ENCODE results near the gene GGT1.
"Not testable (repeated sequence)": the region's sequence is repeated elsewhere in the genome, so short reads cannot be mapped to it uniquely, and the experiment has no call there.

Gene GGT1

GRCh38 chr22:24583221-24584165, 19.5 kb upstream of the GGT1 start:
- in situ Hi-C loops (cut with MboI; ENCODE audit: low pct_unique_long_range_greater_than_20kb, low sequenced_read_pairs), result no loop called here
- no peak for DNase-seq

- in situ Hi-C loops (cut with MboI; ENCODE audit: low pct_unique_long_range_greater_than_20kb, low sequenced_read_pairs), result no loop called here
- DNase-seq, result no peak
Measured at GRCh38 chr22:24584166-24584790, 18.7 kb upstream of the GGT1 start.

GRCh38 chr22:24584871-24585411, 18.1 kb upstream of the GGT1 start:
- no peak for DNase-seq
- in situ Hi-C loops (cut with MboI; ENCODE audit: low pct_unique_long_range_greater_than_20kb, low sequenced_read_pairs), result no loop called here

GRCh38 chr22:24585461-24585860, 17.5 kb upstream of the GGT1 start:
- in situ Hi-C loops (cut with MboI; ENCODE audit: low pct_unique_long_range_greater_than_20kb, low sequenced_read_pairs), result no loop called here
- DNase-seq, result no peak

- in situ Hi-C loops (cut with MboI; ENCODE audit: low pct_unique_long_range_greater_than_20kb, low sequenced_read_pairs), result no loop called here
- DNase-seq, result no peak
Measured at GRCh38 chr22:24585927-24586546, 17.0 kb upstream of the GGT1 start.

- no peak for DNase-seq
- in situ Hi-C loops (cut with MboI; ENCODE audit: low pct_unique_long_range_greater_than_20kb, low sequenced_read_pairs), result no loop called here
Measured at GRCh38 chr22:24587251-24587650, 15.7 kb upstream of the GGT1 start.

GRCh38 chr22:24587948-24588347, 15.0 kb upstream of the GGT1 start:
- in situ Hi-C loops (cut with MboI; ENCODE audit: low pct_unique_long_range_greater_than_20kb, low sequenced_read_pairs), result no loop called here
- no peak for DNase-seq

- no peak for DNase-seq
- in situ Hi-C loops (cut with MboI; ENCODE audit: low pct_unique_long_range_greater_than_20kb, low sequenced_read_pairs), result no loop called here
Measured at GRCh38 chr22:24588381-24588756, 14.6 kb upstream of the GGT1 start.

GRCh38 chr22:24588757-24589481, 14.1 kb upstream of the GGT1 start:
- in situ Hi-C loops (cut with MboI; ENCODE audit: low pct_unique_long_range_greater_than_20kb, low sequenced_read_pairs), result no loop called here
- no peak for DNase-seq

GRCh38 chr22:24589518-24590030, 13.4 kb upstream of the GGT1 start:
- no peak for DNase-seq
- in situ Hi-C loops (cut with MboI; ENCODE audit: low pct_unique_long_range_greater_than_20kb, low sequenced_read_pairs), result no loop called here

- in situ Hi-C loops (cut with MboI; ENCODE audit: low pct_unique_long_range_greater_than_20kb, low sequenced_read_pairs), result no loop called here
- DNase-seq, result no peak
Measured at GRCh38 chr22:24590596-24591173, 12.3 kb upstream of the GGT1 start.

- in situ Hi-C loops (cut with MboI; ENCODE audit: low pct_unique_long_range_greater_than_20kb, low sequenced_read_pairs), result no loop called here
- no peak for DNase-seq
Measured at GRCh38 chr22:24591286-24591830, 11.6 kb upstream of the GGT1 start.

- in situ Hi-C loops (cut with MboI; ENCODE audit: low pct_unique_long_range_greater_than_20kb, low sequenced_read_pairs), result no loop called here
- DNase-seq, result peak; percentile 30
Measured at GRCh38 chr22:24592058-24592850, 10.7 kb upstream of the GGT1 start.

- DNase-seq, result peak; percentile 76
- in situ Hi-C loops (cut with MboI; ENCODE audit: low pct_unique_long_range_greater_than_20kb, low sequenced_read_pairs), result no loop called here
Measured at GRCh38 chr22:24592851-24593558, 10.0 kb upstream of the GGT1 start, which contains the start of gene LRRC75B. Gene LRRC75B (minus strand): TSS chr22:24593073. CDS start chr22:24593039, 34 bp downstream.

GRCh38 chr22:24593559-24593835, 9.5 kb upstream of the GGT1 start:
- in situ Hi-C loops (cut with MboI; ENCODE audit: low pct_unique_long_range_greater_than_20kb, low sequenced_read_pairs); DNase-seq: not testable (repeated sequence)

GRCh38 chr22:24593836-24594568, 9.0 kb upstream of the GGT1 start:
- in situ Hi-C loops (cut with MboI; ENCODE audit: low pct_unique_long_range_greater_than_20kb, low sequenced_read_pairs), result no loop called here
- no peak for DNase-seq
